ENCODE measurements around the gene C17orf75.
"Not testable (repeated sequence)": the region's sequence is repeated elsewhere in the genome, so short reads cannot be mapped to it uniquely, and the experiment has no call there.

The C17orf75 gene

DNA sequence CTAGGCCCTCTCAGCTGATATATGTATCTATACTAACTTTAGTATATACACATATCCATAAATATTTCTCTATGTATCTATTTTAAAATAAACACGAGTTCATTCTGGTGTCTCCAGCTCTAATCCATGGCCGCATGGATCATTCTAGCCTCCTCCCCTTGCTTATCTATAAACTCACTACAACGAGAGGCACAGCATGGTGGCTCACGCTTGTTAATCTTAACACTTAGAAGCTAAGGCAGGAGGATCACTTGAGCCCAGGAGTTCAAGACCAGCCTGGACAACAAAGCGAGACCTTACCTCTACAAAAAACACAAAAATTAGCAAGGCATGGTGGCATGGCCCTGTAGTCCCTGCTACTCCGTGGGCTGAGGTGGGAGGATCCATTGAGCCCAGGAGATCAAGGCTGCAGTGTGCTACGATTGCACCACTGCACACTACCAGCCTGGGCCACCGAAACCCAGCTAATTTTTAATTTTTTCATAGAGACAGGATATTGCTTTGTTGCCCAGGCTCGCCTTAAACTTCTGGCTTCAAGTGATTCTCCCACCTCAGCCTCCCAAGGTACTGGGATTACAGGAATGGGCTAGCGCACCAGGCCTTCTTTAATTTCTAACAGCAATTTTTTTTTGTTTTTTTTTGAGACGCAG lies 4.1 kb upstream of the C17orf75 start:
- no peak for DNase-seq (ENCODE audit: low read depth)

DNA sequence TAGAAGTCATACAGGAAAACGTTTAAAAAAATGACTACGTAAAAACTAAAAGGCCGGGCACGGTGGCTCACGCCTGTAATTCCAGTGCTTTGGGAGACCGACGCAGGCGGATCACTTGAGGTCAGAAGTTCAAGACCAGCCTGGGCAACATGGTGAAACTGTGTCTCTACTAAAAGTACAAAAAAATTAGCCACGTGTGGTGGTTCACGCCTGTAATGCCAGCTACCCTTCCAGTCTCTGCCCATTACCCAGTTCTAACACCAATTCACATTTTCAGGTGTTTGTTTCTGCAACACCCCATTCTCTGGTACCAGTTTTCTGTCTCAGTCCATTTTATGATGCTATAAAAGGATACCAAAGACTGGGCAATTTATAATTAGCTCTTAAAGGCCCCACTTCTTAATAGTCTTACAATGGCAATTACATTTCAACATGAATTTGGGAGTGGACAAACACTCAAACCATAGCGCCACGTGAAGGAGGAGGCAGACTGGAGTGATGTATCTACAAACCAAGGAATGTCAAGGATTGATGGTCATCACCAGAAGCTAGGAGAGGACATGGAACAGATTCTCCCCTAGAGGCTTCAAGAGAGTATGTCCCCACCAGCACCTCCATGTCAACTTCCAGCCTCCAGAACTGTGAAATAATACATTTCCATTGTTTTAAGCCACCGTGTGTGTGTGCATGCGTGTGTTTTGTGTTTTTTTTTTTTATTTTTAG lies 791 bp upstream of the C17orf75 start:
- no peak for DNase-seq (ENCODE audit: low read depth)

DNA sequence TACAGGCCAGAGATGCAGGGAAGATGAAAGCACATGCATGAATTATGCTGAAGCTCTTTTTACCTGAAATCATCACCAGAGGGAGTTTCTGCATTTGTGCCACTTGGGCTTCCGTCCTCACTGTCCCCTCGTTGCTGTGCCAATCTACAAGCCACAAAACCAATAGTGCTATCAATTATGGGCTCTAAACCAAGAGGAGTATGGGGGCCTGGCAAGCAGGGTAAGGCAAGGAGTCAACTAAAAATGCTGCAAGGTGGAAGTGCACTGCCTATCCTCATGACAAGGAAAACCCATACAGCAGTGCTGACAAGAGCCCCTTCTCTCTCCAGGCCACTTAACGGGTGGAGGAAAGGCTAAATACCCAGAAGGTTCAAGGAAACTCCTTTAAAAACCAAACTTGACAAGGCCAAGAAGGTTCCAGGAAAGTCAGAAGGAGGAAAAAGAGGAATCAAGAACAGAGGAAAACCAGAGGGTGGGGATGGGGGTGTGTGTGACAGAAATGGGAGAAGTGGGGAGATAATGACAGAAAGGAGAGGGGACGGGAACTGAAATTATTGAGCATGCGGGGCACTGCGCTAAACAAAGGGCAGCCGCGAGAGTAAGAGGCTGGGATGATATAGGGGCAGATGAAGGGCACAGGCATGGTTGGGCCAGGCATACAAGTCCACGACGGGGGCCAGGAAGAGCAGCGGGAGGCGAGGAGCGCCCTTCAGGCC lies 674 bp downstream of the C17orf75 start:
- no peak for DNase-seq (ENCODE audit: low read depth)

DNA sequence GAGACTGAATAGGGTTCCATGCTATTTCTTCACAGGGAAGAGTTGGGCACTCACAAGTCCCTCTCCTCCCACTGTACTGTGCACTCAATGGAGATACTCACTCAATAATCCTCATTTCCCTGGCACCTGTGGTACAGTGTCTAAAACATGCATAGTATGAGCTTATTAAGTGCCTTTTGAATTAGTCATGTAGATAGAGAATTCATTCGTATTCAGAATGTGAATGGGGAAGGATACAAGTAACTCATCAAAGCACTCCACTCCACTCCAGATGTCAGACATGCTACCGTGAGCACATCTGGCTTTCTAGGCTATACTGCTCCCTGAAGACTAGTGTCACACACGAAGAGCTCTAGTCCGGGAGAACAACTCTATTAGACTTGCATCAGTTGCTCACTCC lies 6.3 kb downstream of the C17orf75 start:
- DNase-seq (ENCODE audit: low read depth): peak; percentile 61

DNA sequence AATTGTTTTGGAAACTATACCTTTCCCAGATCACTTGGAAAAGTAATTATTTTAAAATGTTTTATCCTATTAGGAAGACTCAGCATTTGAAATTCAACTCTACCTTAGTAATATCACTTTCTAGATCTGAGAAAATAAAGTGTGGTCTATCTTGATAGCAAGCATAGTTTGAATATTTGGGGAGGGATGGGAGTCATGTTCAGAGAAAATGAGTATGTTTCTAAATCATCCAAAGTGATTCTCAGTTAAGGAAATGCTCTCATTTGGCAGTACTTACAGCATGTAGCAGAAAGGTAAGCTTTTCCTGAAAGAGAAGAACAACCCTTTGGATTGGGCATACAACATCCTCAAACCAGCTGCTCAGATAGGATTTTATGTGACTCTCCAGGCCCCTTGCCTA lies 6.9 kb downstream of the C17orf75 start:
- no peak for DNase-seq (ENCODE audit: low read depth)

DNA sequence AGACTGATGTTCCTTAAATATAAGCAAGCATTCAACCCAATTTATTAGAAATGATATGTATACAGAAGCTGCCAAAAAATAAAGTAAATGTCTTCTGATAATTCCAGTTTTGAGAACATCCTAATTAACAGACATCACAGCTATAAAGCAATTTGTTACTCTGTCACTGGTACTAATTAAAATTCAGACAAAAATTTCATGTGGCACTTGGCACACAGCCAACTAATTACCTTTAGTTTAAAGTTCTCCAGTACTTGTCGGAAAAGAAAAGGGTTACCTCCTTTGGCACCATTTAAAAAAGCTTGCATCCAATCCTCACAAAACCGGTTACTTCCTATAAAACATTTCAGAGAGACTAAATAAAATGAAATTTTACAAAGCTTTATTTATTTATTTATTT lies 8.8 kb downstream of the C17orf75 start:
- DNase-seq (ENCODE audit: low read depth): no peak

DNA sequence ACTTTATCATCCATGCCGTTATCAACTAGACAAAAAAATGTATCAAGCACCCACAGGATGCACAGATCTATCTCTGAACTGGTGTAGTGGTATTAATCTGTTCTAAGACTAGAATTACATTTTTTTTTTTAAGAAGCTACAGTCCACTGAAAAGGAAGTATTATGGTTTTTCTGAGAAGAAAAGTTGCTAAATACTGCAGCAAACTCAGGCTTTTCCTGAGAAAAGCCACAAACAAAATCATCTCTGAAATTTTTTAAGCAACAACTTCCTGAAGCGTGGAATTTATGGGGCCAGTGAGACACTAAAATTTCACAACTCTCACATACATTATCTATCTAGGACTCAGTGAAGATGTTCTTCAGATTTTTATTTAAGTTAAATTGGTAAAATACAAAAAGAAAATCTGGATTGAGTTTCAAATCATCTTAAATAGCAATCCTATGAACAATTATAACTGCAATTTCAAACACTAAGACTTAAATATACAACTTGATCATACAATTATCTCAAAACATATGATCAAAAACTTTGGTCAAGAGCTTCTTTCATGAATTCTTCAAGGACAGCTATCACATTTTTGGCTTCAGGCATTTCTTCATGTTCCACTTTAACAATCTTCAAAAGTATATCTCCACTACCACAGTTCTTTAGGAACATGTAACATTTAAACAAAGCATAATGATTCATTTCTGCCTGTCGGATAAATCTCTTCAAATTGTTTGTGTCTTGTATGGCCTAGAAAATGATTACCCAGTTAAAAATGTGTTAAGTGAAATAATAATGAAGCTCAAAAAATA lies 10.5 kb downstream of the C17orf75 start:
- DNase-seq (ENCODE audit: low read depth): peak; percentile 75

DNA sequence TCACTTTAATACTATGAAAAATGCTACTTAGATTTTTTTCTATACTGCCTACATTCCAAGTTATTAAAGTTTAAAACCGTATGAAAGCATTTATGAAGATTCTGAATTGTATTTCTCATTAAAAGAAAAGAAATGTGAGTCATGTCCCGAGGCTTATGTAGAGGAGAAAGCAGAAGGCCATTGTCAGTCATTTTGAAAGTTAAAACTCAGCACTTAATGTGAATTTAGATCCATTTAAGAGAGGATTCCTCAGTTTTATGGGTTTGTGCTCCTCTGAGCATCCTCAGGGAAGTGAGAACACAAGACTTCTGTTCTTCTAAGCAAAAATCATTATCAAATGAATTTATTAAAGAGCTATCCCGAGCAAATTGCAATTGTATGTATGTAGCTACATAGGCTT lies 11.8 kb downstream of the C17orf75 start:
- DNase-seq (ENCODE audit: low read depth): no peak

DNA sequence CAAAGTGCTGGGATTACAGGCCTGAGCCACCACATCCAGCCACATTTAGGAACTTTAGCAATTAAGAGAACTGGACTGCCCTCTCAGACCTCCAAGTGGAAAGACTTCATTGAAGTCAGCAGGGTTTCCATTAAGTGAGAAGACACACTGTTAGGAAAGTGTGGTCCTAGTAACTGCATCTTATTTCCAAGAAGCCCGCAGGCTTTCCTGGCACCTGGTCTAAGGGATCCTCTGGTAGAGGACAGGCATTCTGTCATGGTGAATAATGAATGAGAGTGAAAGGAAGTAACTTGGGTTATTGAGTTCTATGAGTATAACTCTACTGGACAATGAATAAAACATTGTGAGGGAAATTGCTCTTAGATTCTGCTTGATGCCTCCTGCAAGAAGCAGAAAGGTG lies 14.1 kb downstream of the C17orf75 start:
- DNase-seq (ENCODE audit: low read depth): no peak

DNA sequence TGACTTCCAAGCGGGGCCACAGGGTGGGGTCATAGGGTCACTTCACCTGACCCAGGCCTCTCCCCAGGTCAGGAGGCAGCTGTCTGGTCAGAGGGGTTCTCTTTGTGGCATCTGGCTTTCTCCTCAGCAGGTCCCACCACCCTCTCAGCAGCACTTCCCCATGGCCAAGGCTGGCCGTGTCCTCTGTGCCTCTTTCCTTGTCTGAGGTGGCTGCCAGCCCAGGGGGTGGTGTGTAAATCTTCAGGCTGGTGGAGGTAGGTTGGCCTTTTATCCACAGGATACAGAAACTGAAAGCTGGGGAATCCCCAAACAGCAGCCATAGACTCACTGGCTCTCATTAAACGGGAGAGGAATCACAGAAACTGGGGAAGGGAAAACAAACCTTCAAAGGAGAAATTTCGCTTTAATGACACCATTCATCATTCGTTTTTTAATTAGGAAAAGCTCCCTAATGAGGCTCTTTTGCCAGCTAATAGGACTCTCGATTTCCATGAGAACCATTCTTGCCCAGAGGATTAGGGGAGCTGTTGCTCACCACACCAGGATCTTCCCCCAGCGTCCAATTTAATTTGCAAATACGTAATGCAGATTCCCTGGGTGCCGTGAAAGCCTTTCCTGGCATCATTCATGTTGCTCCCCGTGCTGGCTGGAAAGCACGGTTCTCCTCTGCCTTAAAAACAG lies 18.0 kb downstream of the C17orf75 start:
- no peak for DNase-seq (ENCODE audit: low read depth)

DNA sequence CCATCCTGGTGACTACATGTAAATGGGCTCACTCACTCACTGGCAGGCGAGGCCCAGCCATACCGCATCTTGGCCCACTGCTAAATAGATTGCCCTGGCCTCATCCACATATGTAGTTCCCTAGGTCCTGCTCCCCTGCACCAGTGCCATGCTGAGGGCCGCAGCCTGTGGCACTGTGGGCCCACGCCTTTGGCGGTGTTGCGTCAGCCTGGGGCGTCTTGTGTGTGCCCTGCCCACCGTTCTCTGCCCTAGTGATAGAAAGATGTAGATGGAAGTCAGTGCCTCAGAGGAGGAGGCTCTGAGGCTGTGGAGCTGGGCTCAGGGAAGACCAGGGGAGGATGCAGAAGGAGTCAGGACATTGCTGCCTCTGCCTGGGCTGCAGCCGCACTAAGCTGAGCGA lies 18.9 kb downstream of the C17orf75 start:
- no peak for DNase-seq (ENCODE audit: low read depth)

DNA sequence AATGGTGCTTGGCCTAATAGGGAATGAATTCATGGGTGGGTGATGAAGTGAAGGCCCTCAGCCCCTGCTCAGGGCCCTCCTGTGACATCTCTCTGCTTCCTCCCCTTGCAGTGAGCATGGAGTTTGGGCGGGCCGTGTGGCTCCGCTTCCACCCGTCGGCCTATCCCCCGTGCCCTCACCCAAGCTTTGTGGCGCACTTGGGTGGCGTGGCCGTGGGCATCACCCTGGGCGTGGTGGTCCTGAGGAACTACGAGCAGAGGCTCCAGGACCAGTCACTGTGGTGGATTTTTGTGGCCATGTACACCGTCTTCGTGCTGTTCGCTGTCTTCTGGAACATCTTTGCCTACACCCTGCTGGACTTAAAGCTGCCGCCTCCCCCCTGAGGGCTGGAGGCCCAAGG lies 21.1 kb downstream of the C17orf75 start:
- no peak for DNase-seq (ENCODE audit: low read depth)

DNA sequence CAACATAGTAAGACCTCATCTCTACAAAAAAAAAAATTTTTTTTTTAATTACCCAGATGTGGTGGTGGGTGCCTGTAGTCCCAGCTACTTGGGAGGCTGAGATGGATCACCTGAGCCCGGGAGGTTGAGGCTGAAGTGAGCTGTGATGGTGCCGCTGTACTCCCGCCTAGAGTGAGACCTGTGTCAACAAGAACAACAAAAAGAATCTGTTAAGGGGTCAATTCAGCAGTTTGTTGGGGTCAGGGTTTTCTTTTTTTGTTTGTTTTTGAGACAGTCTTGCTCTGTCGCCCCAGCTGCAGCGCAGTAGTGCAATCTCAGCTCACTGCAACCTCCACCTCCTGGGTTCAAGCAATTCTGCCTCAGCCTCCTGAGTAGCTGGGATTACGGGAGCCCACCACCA lies 21.9 kb downstream of the C17orf75 start:
- DNase-seq (ENCODE audit: low read depth): not testable (repeated sequence)

DNA sequence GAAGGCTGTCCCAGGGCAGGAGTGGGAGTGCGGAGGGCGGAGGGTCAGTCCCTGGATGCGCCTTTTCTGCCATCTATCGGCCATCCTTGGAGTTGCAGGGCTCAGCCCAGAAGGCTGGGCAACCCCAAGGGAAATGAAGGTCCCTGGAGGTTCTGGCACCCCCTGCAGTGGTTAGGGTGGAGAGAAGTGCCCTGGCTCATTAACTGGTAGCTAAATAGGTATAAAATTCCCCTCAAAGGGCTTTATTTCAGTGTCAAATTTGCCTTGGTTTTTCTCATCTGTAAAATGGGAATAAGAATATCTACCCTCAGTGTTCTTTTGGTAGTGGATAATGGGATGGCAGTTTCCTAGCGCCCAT lies 22.4 kb downstream of the C17orf75 start:
- peak; percentile 37 for DNase-seq (ENCODE audit: low read depth)

DNA sequence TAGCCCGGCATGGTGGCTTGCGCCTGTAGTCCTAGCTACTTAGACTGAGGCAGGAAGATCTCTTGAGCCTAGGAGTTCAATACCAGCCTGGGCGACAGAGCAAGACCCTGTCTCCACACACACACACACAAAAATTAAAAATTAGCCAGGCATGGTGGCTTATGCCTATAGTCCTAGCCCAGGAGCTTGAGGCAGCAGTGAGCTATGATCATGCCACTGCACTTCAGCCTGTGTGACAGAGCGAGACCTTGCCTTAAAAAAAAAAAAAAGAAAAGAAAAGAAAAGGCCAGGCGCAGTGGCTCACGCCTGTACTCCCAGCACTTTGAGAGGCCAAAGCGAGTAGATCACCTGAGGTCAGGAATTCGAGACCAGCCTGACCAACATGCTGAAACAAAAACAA lies 23.9 kb downstream of the C17orf75 start:
- DNase-seq (ENCODE audit: low read depth): no peak

DNA sequence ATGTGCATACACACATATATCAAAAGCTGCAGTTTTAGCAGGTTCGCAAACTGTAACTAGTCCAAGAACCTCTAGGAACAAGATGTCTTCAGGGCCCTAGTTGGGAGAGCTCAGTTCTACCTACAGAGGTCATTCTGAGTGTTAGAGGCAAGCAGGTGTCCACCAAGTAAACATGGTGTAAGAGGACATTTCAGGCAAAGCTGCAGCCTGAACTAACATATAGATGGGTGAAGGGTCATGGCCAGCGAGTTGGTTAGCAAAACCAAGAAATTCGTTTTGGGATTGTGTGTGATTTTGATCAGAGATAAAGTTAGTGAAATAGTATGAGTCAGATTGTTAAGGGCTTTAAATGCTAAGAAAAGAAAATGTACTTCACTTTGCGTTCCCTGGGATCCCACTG lies 24.6 kb downstream of the C17orf75 start:
- no peak for DNase-seq (ENCODE audit: low read depth)

DNA sequence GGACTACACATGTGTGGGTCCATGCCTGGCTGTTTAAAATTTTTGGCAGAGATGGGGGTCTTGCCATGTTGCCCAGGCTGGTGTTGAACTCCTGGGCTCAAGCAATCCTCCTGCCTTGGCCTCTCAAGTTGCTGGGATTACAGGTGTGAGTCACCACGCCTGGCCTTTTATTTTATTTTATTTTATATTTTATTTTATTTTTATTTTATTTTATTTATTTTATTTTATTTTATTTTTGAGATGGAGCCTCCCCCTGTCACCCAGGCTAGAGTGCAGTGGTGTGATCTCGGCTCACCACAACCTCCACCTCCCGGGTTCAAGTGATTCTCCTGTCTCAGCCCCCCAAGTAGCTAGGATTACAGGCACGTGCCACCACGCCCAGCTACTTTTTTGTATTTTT lies 25.3 kb downstream of the C17orf75 start:
- not testable (repeated sequence) for DNase-seq (ENCODE audit: low read depth)

DNA sequence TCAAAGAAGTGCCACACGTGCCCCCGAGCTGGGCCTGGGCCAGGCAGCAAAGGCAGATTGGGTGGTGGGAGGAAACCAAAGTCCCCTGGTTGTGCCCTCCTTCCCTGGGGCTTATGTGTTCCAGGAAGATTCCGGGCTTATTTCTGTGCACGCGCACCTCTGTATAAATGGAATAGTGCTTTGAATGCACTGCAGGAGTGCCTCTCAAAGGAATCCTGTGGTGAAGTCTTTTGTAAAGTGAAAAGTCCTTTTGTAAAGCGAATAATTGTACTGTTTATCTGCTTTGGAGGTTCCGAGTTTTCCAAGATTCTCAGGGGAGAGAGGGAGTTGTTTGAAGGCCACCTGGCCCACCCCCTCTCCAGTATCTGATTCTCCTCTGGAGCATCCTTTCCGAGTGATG lies 26.8 kb downstream of the C17orf75 start:
- no peak for DNase-seq (ENCODE audit: low read depth)

DNA sequence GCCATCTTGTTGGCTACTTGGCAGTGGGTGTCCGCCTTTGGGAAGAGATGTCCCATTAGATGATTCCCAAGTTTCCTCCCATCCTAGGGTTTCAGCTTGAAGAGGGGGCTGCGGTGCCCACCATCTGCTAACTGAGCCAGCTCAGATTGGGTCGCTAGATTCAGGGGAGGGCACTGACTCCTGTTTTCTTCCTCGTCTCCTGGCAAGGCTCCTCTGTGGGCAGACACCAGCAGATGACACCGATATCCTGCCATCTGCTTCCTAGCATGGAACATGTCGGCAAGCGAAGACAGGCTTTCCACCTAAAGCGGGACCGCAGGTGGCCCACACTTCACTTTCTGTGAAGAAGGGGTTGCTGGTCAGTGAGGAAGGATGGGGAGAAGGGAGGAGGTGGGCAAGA lies 27.3 kb downstream of the C17orf75 start:
- no peak for DNase-seq (ENCODE audit: low read depth)

DNA sequence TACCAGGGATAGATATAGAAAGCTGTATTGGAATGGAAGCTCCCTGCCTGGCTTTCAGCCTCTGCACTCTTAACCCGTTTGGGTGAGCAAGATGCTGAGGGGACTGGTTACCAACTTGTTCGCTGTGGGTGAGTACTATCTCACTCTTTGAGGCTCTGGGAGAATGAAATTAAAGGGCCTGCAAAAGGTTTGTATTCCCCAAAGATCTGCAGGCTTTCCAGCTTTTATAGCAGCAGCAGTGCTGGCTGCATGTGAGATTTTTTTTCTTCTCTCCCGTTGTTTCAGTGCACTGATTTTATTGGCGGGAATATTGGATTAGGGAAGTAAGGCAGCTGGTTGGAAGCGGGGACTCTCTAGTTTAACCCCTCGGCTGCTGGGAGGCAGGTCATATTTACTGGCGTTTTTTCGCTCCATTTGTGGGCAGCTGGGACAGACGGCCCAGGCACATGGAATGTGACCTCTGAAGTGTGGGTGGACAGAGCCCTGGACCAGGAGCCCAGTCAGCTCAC lies 30.9 kb downstream of the C17orf75 start:
- DNase-seq (ENCODE audit: low read depth): no peak

DNA sequence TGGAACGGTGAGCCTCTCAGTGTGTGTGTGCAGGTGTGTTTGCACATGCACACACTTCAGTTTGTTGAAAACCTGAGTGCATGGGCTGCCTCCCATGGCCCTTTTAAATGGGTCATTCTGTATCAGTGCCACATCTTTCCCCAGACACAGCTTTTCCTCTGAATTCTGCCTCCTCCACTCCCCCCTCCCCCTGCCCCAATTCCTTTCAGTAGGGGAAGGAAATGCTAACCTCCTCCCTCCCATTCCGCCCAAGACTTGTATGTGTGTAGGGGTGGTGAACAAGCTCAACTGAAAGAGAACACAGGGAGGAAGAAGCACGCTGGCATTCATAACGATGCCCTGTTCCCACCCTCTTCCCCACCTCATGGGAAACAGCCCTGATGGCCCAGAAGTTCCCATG lies 34.3 kb downstream of the C17orf75 start:
- DNase-seq (ENCODE audit: low read depth): no peak

DNA sequence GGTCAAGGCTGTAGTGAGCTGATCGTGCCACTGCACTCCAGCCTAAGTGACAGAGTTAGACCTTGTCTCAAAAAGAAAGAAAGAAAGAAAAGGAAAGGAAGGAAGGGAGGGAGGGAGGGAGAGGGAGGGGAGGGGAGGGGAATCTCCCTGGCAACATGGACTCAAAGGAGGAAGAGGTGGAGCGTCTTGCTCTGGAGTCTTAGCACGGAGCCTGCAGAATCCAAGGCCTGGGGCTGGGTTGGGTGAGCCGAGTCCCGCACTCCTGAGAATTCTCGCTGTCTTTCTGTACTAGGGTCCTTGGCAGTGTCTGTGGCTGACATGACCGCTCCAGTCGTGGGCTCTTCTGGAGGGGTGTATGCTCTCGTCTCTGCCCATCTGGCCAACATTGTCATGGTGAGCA lies 36.9 kb downstream of the C17orf75 start:
- no peak for DNase-seq (ENCODE audit: low read depth)

Measured in amniotic epithelial cell (primary cell).